HG03103 (cell line): ENCODE measurements around the gene PHACTR1.

ENCODE experiments used
- ATAC-seq: cut with Tn5 transposase; IDR thresholded peaks from one replicate; pipeline ENCODE4 v1.9.1; 2021; ENCODE audit warnings: low read depth; ENCODE audit not compliant: unreplicated experiment

PHACTR1 gene

GRCh38 chr6:12892151-12892550 lies 175.6 kb downstream of the PHACTR1 start:
- no peak for ATAC-seq

- ATAC-seq, result no peak
Observed at GRCh38 chr6:12893036-12893435, 176.5 kb downstream of the PHACTR1 start.

GRCh38 chr6:12895721-12896120 lies 179.2 kb downstream of the PHACTR1 start:
- ATAC-seq, result no peak

GRCh38 chr6:12896208-12896733 lies 179.7 kb downstream of the PHACTR1 start:
- ATAC-seq, result no peak

- ATAC-seq, result no peak
Observed at GRCh38 chr6:12898603-12899002, 182.0 kb downstream of the PHACTR1 start.

- ATAC-seq, result no peak
Observed at GRCh38 chr6:12899046-12899833, 182.7 kb downstream of the PHACTR1 start.

- ATAC-seq, result no peak
Observed at GRCh38 chr6:12903246-12903645, 186.7 kb downstream of the PHACTR1 start.

GRCh38 chr6:12909833-12910232 lies 193.3 kb downstream of the PHACTR1 start:
- ATAC-seq, result no peak

- no peak for ATAC-seq
Observed at GRCh38 chr6:12911427-12911826, 194.9 kb downstream of the PHACTR1 start.

GRCh38 chr6:12913201-12913600 lies 196.6 kb downstream of the PHACTR1 start:
- no peak for ATAC-seq

- ATAC-seq, result no peak
Observed at GRCh38 chr6:12916006-12916405, 199.4 kb downstream of the PHACTR1 start.

GRCh38 chr6:12916420-12917136 lies 200.0 kb downstream of the PHACTR1 start:
- ATAC-seq, result no peak

- ATAC-seq, result no peak
Observed at GRCh38 chr6:12921467-12921866, 204.9 kb downstream of the PHACTR1 start.

- no peak for ATAC-seq
Observed at GRCh38 chr6:12923644-12924235, 207.2 kb downstream of the PHACTR1 start.

- no peak for ATAC-seq
Observed at GRCh38 chr6:12924911-12925310, 208.3 kb downstream of the PHACTR1 start.

- ATAC-seq, result no peak
Observed at GRCh38 chr6:12927746-12928145, 211.2 kb downstream of the PHACTR1 start.

- no peak for ATAC-seq
Observed at GRCh38 chr6:12929678-12930077, 213.1 kb downstream of the PHACTR1 start.

- ATAC-seq, result no peak
Observed at GRCh38 chr6:12931639-12932038, 215.1 kb downstream of the PHACTR1 start.

- ATAC-seq, result no peak
Observed at GRCh38 chr6:12935637-12936036, 219.1 kb downstream of the PHACTR1 start.

- no peak for ATAC-seq
Observed at GRCh38 chr6:12937971-12938370, 221.4 kb downstream of the PHACTR1 start.

GRCh38 chr6:12939314-12939713 lies 222.7 kb downstream of the PHACTR1 start:
- ATAC-seq, result no peak
